ENCODE results near the gene RSAD1.

DNA sequence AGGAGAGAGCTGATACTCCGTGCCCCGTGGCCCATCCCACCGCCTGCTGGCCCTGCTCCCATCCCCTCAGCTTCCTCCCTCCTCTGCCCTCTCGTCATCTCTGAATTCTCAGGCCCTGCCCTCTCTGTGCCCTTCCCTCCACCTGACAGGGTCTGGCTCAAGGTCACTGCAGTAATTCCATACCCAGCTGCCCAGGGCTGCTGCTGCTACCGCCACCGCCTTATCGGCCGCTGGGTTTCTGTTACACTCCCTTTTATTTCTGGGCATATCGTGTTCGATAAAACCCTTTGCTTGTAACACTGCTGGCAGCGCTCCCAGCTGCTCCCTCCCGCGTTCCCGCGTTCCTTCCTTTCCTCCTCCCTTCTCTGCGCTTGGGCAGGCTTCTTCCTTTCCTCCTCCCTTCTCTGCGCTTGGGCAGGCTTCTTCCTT lies 55.1 kb downstream of the RSAD1 start:
- TF ChIP-seq, protein P1, sequence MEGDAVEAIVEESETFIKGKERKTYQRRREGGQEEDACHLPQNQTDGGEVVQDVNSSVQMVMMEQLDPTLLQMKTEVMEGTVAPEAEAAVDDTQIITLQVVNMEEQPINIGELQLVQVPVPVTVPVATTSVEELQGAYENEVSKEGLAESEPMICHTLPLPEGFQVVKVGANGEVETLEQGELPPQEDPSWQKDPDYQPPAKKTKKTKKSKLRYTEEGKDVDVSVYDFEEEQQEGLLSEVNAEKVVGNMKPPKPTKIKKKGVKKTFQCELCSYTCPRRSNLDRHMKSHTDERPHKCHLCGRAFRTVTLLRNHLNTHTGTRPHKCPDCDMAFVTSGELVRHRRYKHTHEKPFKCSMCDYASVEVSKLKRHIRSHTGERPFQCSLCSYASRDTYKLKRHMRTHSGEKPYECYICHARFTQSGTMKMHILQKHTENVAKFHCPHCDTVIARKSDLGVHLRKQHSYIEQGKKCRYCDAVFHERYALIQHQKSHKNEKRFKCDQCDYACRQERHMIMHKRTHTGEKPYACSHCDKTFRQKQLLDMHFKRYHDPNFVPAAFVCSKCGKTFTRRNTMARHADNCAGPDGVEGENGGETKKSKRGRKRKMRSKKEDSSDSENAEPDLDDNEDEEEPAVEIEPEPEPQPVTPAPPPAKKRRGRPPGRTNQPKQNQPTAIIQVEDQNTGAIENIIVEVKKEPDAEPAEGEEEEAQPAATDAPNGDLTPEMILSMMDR (IDR thresholded peaks at IDR 0.05; ENCODE audit: low read length): no peak
- no peak for TF ChIP-seq EZH2 (optimal IDR thresholded peaks at IDR 0.05; ENCODE audit: low read depth, low read length)
